PFSK-1 (cell line): ENCODE results near the gene GNA14.

Source experiments
- FOXP2 ChIP-seq: optimal IDR thresholded peaks from 2 replicates; pipeline ENCODE3; 2011; ENCODE audit warnings: borderline replicate concordance, control low read depth, inconsistent platforms; ENCODE audit not compliant: insufficient read depth; ENCODE audit errors: extremely low read length, extremely low read depth
- POLR2AphosphoS5 ChIP-seq: IDR thresholded peaks from 2 replicates; pipeline ENCODE4 v1.6.1; 2012; ENCODE audit warnings: low read depth, mild to moderate bottlenecking, control low read depth, low read length, moderate library complexity
- SIN3A ChIP-seq: IDR thresholded peaks from 2 replicates; pipeline ENCODE4 v1.6.1; 2012; ENCODE audit warnings: mild to moderate bottlenecking, low read length, moderate library complexity, borderline replicate concordance; ENCODE audit not compliant: insufficient read depth
- TAF1 ChIP-seq: IDR thresholded peaks from 2 replicates; pipeline ENCODE4 v1.6.1; 2012; ENCODE audit warnings: low read length, control low read depth, borderline replicate concordance; ENCODE audit not compliant: insufficient read depth
- TF ChIP-seq, protein P1 (sequence below), 2 experiments: IDR thresholded peaks; 2 replicates each; pipeline versions ENCODE4 v1.6.1 to v1.8.0; 2011 to 2012; ENCODE audit warnings: low read depth in 2 of 2, low read length in 2 of 2, control low read depth in 1 of 2, inconsistent platforms in 1 of 2, mild to moderate bottlenecking in 1 of 2, moderate library complexity in 1 of 2; ENCODE audit not compliant: insufficient read depth in 1 of 2

Gene GNA14

GRCh38 chr9:77593528-77593927 is 54.6 kb downstream of the GNA14 start:
- no peak for TF ChIP-seq POLR2AphosphoS5
- no peak for TF ChIP-seq FOXP2
- no peak for TF ChIP-seq SIN3A
- TF ChIP-seq, protein P1, sequence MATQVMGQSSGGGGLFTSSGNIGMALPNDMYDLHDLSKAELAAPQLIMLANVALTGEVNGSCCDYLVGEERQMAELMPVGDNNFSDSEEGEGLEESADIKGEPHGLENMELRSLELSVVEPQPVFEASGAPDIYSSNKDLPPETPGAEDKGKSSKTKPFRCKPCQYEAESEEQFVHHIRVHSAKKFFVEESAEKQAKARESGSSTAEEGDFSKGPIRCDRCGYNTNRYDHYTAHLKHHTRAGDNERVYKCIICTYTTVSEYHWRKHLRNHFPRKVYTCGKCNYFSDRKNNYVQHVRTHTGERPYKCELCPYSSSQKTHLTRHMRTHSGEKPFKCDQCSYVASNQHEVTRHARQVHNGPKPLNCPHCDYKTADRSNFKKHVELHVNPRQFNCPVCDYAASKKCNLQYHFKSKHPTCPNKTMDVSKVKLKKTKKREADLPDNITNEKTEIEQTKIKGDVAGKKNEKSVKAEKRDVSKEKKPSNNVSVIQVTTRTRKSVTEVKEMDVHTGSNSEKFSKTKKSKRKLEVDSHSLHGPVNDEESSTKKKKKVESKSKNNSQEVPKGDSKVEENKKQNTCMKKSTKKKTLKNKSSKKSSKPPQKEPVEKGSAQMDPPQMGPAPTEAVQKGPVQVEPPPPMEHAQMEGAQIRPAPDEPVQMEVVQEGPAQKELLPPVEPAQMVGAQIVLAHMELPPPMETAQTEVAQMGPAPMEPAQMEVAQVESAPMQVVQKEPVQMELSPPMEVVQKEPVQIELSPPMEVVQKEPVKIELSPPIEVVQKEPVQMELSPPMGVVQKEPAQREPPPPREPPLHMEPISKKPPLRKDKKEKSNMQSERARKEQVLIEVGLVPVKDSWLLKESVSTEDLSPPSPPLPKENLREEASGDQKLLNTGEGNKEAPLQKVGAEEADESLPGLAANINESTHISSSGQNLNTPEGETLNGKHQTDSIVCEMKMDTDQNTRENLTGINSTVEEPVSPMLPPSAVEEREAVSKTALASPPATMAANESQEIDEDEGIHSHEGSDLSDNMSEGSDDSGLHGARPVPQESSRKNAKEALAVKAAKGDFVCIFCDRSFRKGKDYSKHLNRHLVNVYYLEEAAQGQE (IDR thresholded peaks at IDR 0.05; ENCODE audit: insufficient read depth in 1 of 2, low read depth in 2 of 2, low read length in 2 of 2) = no peak
- TF ChIP-seq TAF1 = no peak

DNA sequence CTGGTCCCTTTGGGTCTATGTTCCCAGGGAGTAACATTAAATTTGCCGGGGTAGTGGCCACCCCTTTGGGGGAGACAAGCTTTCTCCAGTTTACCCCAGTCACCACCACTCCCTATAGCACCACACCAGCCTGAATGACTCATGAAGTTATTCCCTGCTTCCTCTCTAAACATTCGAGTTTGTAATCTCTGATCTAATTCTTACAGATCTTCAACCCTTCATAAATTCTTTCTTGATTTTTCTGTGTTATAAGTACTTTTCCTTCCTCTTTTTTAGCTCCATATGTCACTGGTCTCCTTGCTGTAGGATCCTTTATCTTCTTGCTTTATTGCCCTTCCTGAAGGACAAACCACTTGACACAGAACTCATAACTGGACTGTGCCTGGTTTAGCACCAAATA is 55.6 kb downstream of the GNA14 start:
- TF ChIP-seq POLR2AphosphoS5 (no peak), FOXP2 (no peak), SIN3A (no peak), TAF1 (no peak)
- TF ChIP-seq, protein P1 (IDR thresholded peaks at IDR 0.05; ENCODE audit: insufficient read depth in 1 of 2, low read depth in 2 of 2, low read length in 2 of 2) = no peak

- no peak for TF ChIP-seq POLR2AphosphoS5
- no peak for TF ChIP-seq SIN3A
- no peak for TF ChIP-seq FOXP2
- TF ChIP-seq, protein P1 (IDR thresholded peaks at IDR 0.05; ENCODE audit: insufficient read depth in 1 of 2, low read depth in 2 of 2, low read length in 2 of 2) = no peak
- no peak for TF ChIP-seq TAF1
Observed at GRCh38 chr9:77589046-77589795, 58.9 kb downstream of the GNA14 start.

DNA sequence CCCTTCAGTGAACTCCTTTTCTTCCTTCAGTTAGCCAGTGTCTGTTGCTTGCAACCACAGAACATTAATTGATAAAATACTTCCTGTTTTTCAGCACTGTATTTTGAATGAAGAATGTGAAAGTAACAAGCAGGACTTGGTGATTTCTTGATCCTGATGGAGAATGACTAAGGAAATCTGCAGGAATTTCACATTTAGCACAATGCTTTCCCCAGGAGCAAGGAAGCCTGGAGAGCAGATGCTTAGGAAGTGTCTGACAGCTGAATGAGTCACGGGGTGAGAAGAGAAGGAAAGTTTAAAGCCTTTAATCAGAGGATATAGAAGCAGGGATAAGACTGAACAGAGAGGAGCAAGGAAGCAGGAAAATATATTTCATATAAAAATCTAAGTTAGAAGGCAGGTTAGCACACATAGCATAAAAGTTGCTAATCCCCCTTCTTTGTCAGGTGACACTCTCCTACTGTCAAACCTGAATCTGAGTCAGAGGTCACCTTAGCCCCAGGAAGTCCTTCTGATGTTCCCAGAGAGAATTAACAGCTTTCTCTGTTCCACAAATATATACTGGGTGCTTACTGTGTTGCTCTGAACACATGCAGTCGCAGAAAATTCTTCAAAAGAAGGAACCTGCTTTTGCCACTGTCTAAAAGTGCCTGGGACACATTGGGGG is 59.7 kb downstream of the GNA14 start:
- TF ChIP-seq TAF1 = no peak
- no peak for TF ChIP-seq SIN3A
- no peak for TF ChIP-seq POLR2AphosphoS5
- no peak for TF ChIP-seq FOXP2
- TF ChIP-seq, protein P1 (IDR thresholded peaks at IDR 0.05; ENCODE audit: insufficient read depth in 1 of 2, low read depth in 2 of 2, low read length in 2 of 2) = no peak
